B cell (primary cell): ENCODE measurements around the gene SSBP3.

ENCODE experiments used
- EZH2 ChIP-seq: IDR thresholded peaks from 2 replicates; pipeline ENCODE4 v1.6.1; 2012; ENCODE audit warnings: borderline replicate concordance, low read depth, mild to moderate bottlenecking, moderate library complexity, low read length; ENCODE audit not compliant: insufficient read depth, poor library complexity, severe bottlenecking
- TF ChIP-seq, protein P1 (sequence below): fragments of 200-600 bp; IDR thresholded peaks from one replicate; pipeline ENCODE4 v1.8.0; 2022; ENCODE audit warnings: antibody characterized with exemption, mild to moderate bottlenecking

GRCh38 chr1:54332781-54333585, 73.2 kb downstream of the SSBP3 start:
- TF ChIP-seq, protein P1, sequence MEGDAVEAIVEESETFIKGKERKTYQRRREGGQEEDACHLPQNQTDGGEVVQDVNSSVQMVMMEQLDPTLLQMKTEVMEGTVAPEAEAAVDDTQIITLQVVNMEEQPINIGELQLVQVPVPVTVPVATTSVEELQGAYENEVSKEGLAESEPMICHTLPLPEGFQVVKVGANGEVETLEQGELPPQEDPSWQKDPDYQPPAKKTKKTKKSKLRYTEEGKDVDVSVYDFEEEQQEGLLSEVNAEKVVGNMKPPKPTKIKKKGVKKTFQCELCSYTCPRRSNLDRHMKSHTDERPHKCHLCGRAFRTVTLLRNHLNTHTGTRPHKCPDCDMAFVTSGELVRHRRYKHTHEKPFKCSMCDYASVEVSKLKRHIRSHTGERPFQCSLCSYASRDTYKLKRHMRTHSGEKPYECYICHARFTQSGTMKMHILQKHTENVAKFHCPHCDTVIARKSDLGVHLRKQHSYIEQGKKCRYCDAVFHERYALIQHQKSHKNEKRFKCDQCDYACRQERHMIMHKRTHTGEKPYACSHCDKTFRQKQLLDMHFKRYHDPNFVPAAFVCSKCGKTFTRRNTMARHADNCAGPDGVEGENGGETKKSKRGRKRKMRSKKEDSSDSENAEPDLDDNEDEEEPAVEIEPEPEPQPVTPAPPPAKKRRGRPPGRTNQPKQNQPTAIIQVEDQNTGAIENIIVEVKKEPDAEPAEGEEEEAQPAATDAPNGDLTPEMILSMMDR: no peak
- TF ChIP-seq EZH2: no peak
